GM21528 (cell line): ENCODE results near the gene MMP25.

ENCODE experiments used
- ATAC-seq: cut with Tn5 transposase; IDR thresholded peaks from one replicate; pipeline ENCODE4 v1.9.1; 2021; ENCODE audit warnings: mild to moderate bottlenecking, moderate library complexity; ENCODE audit not compliant: unreplicated experiment, low FRiP score

Gene MMP25, protein sequence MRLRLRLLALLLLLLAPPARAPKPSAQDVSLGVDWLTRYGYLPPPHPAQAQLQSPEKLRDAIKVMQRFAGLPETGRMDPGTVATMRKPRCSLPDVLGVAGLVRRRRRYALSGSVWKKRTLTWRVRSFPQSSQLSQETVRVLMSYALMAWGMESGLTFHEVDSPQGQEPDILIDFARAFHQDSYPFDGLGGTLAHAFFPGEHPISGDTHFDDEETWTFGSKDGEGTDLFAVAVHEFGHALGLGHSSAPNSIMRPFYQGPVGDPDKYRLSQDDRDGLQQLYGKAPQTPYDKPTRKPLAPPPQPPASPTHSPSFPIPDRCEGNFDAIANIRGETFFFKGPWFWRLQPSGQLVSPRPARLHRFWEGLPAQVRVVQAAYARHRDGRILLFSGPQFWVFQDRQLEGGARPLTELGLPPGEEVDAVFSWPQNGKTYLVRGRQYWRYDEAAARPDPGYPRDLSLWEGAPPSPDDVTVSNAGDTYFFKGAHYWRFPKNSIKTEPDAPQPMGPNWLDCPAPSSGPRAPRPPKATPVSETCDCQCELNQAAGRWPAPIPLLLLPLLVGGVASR

DNA sequence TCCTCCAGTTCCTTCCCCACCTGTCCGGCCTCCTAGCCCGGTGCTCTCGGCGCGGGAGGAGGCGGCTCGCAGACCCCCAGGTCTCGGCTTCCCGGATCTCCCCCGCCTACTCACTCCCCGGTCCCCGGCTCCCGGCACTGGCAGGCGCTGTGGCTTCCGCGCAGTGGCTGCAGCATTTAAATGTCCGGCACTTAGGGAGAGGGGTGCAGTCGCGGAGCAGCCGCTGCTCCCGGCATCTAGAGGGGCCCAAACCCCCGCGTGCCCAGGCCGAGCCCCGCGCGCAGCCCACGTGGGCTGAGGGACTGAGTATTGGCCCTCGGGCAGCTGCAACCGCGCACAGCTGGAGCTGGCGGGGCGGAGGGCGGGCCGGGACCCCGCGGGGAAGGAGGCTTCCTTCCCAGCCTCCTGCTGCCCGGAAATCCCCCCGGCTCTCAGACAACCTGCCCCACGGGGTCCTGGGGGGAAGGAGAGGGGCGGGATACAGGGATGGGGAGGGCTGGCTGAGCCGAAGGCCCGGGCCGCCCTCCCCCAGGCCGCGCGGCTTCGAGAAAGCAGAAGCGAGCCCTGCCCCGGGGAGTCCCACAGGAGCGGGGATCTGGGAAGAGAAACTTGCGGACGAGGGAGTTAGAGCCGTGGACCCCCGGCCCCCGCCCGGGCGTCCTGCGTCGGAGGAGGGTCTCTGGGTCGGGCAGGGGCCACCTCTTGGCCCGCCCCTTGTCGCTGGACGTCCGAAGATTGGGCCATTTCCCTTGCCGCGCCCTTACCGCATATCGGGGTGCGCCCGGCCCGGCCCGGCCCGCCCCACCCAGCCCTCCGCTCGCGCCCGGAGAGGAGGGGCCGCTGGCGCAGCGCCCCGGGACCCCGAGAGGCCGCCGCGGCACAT is at the start of gene MMP25:
Gene MMP25, plus strand, starts transcription at position 804 of the 883 bp plus-strand sequence. CDS start 357 bp downstream, outside the sequence.
- no peak for ATAC-seq

DNA sequence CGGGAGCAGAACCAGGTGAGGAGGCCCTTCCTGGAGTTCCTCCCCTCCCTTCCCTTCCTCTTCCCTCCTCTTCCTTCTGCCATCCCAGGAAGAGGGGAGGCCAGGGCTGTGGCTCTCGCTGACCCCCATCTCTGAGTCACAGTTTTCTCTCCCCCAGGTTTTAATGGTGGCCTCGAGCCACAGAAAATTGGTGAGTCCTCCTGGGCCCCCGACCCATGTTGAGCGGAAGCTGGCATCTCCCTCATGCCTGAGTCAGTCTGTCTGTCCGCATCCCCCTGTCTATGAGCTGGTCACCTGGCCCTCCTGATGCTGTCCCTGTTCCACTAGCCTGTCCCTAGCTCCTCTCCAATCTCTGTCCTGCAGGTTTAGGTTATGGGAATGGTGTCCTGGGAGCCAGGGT is 46.4 kb upstream of the MMP25 start:
- no peak for ATAC-seq

DNA sequence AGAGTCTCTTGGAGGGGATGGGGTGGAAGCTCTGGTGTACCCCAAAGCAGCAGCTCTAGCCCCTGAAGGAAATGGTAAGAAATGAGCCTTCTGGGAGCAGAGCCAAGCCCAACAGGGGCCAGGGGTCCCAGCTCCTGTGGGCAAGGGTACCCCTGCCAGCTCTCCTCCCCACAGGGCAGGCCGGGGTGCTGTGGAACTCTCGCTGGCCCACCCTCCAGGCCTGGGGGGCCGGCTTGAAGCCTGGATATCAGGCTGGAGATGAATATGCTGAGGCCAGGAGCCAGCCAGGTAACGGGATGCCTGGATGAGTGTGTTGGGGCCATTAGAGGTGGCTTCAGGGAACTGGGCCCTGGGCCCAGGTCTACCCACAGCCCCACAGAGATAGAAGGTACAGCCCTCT is 45.8 kb upstream of the MMP25 start:
- ATAC-seq: no peak

DNA sequence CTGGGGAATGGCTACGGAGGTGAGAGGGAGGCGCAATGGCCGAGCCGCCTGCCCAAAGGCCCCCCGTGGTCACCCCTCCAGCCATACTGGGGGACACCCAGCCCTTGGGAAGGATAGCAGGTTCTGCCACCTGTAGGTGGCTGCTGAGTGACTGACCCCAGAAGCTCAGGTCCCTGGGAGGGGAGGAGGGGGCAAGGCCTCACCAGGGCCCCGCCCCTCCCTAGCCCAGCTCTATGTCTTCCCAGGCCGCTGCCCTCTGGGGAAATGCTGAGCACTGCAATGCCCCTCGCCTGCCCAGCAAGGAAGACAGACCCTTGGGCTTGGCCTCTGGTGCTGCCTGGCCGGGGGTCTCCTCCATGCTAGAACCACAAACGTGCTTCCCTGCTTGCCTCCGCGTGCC is 45.0 kb upstream of the MMP25 start:
- no peak for ATAC-seq

DNA sequence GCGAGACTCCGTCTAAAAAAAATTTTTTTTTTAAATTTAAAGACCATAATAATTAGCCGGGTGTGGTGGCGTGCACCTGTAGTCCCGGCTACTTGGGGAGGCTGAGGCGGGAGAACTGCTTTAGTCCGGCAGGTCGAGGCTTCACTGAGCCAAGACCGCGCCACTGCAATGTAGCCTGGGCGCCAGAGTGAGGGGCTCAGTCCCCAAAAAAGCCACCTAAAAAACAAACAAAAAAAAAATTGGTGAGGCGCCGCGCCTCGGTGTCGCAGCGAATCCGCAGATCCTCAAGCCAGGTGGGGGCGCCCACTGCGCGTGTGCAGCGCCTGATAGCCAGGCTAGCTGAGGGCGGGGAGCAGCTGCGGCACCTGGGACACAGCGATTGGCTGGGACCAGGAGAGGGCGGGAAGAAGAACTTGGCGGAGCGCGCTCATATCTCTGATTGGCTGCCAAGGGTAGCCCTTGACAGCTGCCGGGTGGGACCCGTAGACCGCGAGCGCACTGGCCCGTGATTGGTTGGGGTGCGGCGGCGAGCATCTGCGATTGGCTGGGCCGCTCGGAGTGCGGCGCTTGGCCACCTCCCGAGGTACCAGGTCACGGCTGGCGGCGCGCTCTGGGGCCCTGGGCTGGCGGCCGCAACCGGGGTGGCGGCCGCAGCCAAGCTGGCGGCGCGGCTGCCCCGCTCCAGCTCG is 42.6 kb upstream of the MMP25 start:
- ATAC-seq: peak; percentile 86

DNA sequence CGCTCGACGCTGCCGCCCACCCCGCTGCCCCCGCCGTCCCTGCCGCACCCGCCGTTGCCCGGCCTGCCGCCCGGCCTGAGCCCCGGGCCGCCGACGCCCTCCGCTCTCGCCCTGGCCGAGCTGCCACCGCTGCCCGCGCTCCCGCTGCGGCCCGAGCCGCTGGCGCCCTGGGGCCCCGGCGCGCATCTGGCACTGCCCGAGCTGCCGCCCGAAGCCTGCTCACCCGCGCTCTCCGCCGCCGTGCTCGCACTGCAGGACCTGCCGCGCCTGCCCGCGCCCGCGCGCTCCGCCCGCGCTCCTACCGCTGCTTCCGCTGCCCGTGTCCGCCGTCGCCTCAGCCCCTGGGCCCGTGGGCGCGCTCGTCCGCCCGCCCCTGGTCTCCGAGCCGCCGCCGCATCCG is 42.0 kb upstream of the MMP25 start:
- ATAC-seq: peak; percentile 18

DNA sequence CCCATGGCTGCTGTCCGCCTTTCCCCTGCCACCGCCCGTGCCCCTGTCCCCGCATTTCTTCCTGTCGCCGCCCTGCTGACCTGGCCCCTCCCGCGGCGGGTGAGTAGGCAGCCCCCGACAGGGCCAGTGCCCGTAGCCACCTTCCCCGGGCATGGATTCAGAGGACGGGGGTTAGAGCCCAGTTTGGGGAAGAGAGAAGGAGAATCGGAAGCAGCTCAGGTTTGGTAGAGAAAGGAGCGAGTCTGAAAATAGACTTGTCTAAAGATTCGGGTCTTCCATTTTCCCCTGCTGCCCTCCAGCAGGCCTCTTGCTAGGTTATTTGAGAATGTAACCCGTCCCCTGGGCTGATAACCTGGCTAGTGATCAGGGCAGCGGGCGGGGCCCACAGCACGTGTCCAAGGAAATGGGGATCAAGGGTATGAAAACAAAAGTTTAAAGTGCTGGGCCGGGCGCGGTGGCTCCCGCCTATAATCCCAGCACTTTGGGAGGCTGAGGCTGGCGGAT is 41.5 kb upstream of the MMP25 start:
- no peak for ATAC-seq

DNA sequence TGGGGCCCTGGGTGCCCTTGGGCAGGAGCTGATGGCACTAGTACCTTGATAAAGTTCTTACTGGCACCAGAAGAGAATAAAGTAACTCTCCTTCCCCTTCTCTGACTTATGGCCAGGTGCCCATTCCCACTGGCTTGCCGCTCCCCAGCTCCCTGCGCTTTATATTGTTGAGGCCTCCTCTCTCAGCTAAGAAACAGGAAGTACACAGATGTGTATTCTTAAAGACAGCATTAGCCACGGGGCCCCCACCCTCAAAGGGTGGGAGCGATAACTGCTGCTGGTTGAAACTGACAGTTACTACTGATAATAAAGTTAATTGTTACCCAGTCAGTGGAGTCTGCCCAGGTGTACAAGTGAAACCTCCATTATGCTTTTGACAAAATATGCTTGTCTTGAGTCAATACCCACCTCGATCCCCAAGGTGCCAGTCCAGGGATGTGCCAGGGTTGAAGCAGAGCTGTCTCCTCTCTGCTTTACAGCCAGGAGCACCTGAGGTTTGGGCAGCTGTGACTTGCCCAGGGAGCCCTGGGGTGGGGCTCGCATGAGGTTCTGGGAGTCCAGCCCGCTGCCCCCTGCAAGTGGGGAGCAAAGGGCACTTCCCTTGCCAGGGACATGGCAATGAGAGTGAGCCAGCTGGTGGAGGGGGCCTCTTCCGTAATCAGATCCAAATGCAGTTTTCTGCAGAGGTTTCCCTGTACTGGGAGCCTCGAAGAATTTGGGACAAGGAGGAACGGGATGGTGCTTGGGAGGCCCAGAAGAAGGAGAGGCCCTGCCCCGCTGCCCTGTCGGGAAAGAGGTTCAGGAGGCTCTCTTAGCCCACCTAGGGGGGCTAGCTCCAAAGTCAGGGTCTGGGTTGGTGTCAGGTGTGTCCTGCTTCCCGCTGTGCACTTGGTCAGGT is 39.1 kb upstream of the MMP25 start:
- ATAC-seq: no peak

DNA sequence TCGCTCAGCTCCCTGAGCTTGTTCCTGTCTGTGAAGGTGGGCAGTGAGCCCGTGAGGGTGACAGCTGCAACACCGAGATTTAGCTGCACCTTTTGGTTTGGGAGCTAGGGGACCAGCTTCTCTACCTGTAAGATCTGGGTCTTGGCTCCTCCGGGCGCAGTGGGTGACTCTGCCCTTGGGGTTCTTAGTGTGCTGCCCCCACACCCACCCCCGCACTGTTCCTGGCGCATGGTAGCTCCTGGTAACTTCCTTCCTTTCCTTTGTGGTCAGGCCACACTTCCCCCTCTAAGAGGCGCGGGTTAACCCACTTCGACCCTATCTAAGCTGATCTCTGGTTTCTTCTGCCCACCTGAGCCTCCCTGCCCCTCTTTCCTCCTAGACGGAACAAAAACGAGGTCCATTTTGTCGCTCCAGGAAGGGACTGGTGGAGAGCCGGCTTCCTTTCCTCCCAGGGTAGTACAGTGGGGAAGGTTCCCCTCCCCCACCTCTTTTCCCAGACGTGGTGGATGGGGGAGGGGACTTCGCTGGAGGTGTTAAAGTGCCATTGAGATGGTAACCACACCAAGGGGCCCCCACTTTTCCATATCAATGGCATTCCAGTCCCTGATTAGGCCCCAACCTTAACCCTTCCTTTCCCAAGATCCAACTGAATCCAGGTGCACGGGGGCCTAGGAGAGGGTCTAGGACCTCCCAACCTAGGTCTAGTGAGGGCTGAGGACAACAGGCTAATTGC is 38.2 kb upstream of the MMP25 start:
- no peak for ATAC-seq

DNA sequence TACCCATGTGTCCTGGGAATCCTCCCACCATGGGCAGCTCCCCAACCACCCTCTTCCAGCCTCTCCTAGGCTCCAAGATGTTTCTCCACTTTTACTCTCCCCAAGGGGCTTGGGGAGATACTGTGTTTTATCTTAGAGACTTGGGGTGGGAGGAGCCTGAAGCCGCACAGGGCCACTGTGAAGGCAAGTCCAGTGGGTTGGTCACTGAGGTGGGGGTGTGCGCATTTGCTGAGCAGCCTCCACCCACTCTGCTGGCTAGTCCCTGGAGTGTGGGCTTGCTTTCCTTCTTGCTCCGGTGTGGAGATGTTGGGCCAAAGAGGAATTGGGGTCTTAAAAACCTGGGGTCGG is 37.7 kb upstream of the MMP25 start:
- no peak for ATAC-seq

DNA sequence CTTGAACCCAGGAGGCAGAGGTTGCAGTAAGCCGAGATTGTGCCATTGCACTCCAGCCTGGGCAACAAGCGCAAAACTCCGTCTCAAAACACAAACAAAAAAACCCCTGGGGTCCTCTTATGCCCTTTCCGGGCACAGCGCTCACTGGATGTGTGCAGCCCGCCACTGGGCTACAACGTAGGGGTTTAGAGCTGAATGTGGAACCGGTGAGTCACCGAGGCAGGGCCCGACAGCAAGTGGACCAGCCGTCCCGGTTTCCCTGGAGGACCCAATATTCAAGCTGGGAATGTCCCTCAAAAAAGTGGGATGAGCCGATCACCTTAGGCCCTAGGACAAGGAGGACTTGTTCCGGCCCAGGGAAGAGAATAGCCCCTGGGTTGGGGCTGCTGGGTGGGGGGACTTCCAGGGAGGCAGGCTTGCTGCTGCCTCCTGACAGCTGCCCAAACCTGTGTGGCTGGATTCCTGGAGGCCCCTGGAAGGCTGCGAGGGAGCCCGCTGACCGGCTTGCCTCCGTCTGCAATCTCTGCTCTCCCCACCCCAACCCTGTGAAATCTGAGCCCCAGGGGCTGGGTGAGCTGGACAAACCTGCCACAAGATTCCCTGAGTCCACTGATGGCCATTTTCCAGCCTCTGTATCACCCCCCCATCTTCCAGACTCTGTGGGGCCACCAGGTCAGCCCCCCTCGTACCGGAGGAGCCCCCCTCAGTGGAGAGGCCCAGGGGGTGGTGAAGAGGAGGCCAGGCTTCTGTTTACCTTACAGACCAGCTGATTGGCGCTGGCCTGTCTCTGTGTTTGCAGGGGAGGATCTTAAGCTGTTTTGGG is 36.6 kb upstream of the MMP25 start:
- ATAC-seq: no peak

DNA sequence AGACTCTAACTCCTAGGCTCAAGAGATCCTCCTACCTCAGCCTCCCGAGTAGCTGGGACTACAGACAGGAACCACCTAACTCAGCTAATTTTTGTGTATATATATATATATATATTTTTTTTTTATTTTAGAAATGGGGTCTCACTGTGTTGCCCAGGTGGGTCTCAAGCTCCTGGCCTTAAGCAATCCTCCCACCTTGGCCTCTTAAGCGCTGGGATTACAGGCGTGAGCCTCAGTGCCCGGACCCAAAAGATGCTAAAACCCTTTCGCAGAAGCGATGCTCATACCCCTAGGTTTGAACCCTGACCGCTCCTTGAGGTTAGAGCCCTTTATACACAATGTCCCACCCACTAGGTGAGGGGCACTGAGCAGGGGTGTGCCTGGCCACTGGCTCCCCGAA is 35.9 kb upstream of the MMP25 start:
- ATAC-seq: no peak

DNA sequence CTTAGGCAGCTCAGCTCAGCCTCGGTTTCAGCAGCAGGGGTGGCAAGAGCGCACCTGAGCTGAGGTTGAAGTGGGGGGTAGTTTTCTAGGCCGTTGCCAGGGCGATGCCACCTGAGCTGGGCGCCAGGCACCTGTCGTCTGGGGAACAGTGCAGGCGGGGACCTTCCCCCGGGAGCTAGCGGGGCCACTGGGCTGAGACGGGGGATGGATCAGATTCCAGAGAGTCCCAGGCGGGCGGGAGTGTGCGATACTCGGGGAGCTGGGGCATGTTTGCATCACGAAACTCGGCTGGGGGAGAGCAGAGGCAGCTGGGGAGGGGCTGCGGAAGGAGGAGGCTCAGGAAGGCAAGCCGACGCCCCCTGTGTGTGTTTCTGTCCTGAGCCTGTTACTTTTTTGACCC is 34.1 kb upstream of the MMP25 start:
- ATAC-seq: no peak

DNA sequence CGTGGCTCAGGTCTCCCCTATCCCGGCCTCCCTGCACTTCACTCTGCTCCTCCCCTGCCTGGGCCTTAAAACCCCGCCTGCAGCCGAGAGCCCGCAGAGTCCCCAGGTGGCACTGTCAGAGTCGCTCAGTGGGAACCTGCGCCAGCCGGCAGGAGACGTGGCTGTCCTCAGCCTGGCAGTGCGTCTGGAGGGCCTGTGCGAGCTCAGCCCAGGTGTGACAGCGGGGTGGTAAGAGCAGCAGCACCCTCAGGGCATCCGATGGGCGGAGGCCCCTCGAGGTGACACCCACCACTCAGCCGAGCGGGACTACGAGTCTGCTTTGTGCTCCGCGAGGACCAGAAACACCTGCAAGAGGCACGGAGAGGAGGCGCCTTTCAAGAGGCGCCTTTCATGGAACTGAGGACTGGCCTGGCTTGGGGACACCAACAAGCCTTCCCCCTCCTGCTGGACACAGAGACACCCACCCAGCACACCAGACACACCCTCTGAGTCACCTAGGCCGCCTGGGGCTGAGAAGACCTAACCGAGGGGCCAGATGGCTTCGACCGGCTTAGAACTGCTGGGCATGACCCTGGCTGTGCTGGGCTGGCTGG is 33.4 kb upstream of the MMP25 start, which contains the start of gene CLDN9:
Gene CLDN9, plus strand, starts transcription at position 96 of the 593 bp plus-strand sequence. Its CDS starts 440 bp downstream, at position 536.
- no peak for ATAC-seq

DNA sequence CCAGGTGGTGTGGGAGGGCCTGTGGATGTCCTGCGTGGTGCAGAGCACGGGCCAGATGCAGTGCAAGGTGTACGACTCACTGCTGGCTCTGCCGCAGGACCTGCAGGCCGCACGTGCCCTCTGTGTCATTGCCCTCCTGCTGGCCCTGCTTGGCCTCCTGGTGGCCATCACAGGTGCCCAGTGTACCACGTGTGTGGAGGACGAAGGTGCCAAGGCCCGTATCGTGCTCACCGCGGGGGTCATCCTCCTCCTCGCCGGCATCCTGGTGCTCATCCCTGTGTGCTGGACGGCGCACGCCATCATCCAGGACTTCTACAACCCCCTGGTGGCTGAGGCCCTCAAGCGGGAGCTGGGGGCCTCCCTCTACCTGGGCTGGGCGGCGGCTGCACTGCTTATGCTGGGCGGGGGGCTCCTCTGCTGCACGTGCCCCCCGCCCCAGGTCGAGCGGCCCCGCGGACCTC is 32.8 kb upstream of the MMP25 start:
- no peak for ATAC-seq

DNA sequence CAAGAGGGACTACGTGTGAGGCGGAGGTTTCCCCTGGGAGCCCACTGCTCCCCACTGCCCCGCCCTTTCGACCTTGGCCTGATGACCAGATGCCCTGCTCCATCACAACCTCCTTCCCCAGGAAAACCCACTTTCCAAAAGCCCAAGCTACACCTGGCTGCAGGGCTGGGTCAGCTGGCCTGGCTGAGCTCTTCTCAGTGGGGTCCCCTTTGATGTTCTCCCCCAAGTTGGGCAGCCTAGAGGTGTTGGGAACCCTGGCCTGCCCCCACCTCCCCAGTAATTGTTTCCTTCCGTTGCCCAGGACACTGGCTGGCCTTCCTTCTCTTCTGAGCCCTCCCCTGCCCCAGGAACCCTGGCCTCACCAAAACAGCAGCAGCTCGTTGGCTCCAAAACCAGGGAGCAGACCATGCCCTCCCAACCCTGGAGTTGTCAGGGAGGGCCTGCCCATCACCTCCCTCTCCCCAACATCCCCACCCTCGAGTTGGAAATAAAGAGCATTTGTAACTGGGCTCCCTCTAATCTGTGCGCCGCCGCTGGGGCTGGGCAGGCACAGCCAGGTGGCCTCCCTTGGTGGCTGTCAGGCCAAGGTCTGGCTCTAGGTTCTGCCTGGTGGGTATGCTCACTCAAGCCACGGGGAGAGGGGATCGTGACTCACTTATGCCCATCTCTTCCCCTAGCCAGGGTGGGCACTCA is 32.2 kb upstream of the MMP25 start:
- ATAC-seq: no peak

DNA sequence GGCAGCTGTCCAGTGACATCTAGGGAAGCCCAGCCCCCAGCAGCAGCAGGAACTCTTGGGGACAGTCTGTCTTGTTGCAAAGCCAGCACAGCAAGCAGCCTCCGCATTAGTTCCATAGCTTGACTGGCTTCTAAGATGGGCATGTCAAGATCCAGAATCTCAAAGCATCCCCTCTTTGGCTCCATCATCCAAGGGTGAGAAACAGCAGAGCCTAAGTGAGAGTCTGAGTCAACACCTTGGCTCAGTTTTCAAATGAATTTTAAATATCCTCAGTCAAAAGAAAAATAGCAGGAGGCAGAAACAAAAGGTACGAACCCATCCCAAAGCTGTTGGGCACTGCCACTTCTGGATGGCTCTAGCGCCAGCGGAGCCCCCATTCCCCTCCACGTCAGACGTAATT is 31.4 kb upstream of the MMP25 start:
- no peak for ATAC-seq
